Measurements from ENCODE around the gene GNAQ.

GNAQ gene

DNA sequence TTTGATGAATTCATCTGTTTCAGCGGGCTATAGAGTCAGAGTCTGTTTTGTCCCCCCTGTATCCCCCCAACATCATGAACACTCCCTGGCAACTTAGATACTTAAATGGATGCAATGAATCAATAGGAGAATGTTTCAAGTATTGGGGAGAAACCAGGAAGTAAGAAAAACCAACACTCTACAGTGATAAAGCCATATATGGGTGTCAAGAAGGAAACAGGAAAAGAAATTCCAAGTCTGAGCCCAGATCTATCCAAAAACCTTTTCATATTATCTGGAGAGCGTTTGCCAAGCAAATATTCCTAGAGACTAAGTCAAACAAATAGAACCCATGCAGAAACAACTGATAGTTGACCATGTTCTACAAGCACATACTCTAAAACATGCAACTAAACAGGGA is 2.3 kb upstream of the GNAQ start:
- DNase-seq (ENCODE audit: low read depth): no peak
- no peak overlapping the region for H3K4me3 ChIP-seq (ENCODE audit: low read depth, low read length)
- TF ChIP-seq POLR2A (IDR thresholded peaks at IDR 0.05; ENCODE audit: extremely low read depth, insufficient read length): no peak
- no peak for TF ChIP-seq MAX (IDR thresholded peaks at IDR 0.05; ENCODE audit: low read depth, low read length)
- no peak for TF ChIP-seq CTCF (IDR thresholded peaks at IDR 0.05; ENCODE audit: low read depth, low read length)
- no peak for TF ChIP-seq MYC (IDR thresholded peaks at IDR 0.05; ENCODE audit: low read depth, low read length)

DNA sequence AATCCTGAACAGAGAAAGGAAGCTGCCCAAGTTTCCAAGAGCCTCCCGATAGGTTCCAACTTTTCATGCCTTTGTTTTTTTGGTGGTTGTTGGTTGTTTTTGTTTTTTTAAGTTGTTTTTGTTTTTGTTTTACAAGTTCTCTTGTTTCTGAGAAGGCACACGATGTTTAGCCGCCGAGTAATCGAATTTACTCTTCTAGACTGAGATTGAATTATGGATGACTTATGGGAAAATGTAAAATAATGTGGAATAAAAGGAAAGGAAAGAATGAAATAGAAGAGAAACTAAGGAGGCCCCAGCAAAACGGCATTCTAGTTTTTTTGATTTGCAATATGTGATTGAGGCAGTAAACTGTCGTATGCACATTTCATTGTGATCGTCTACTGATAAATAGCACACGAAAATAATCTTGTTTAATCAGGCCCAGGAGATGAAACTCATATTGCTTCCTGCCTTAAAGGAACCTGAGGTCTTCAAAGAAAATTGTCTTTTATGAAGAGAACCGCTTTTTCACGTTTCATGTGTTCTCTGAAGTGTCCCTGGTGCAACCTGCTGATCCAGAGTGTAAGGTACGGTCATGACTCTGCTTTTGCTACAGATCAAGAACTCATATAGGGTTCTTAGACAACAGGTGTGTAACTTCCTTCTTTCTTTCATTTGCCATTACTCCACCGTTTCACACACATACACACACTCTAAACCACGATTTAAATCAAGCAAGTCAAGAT is 1.3 kb upstream of the GNAQ start:
- DNase-seq (ENCODE audit: low read depth): peak; percentile 30
- TF ChIP-seq POLR2A (IDR thresholded peaks at IDR 0.05; ENCODE audit: extremely low read depth, insufficient read length): no peak
- no peak for TF ChIP-seq MYC (IDR thresholded peaks at IDR 0.05; ENCODE audit: low read depth, low read length)
- no peak for TF ChIP-seq CTCF (IDR thresholded peaks at IDR 0.05; ENCODE audit: low read depth, low read length)
- TF ChIP-seq MAX (IDR thresholded peaks at IDR 0.05; ENCODE audit: low read depth, low read length): no peak
- H3K4me3 ChIP-seq (ENCODE audit: low read depth, low read length): peak overlapping the region; percentile 74

- H3K4me3 ChIP-seq (ENCODE audit: low read depth, low read length): peak overlapping the region; percentile 74
- peak; percentile 96 for DNase-seq (ENCODE audit: low read depth)
Observed at GRCh38 chr9:78031893-78032729, 500 bp upstream of the GNAQ start.

GRCh38 chr9:78030553-78031443 is 813 bp downstream of the GNAQ start:
- DNase-seq (ENCODE audit: low read depth): peak; percentile 74
- H3K4me3 ChIP-seq (ENCODE audit: low read depth, low read length): peak overlapping the region; percentile 84
- peak; percentile 43; the same call in 1 of the 2 replicates for TF ChIP-seq MAX (IDR thresholded peaks at IDR 0.05; ENCODE audit: low read depth, low read length)
- TF ChIP-seq POLR2A (IDR thresholded peaks at IDR 0.05; ENCODE audit: extremely low read depth, insufficient read length): no peak

More at GRCh38 chr9:78031893-78032729, 500 bp upstream of the GNAQ start:
- no peak; the same call in 1 of the 2 replicates for TF ChIP-seq MYC (IDR thresholded peaks at IDR 0.05; ENCODE audit: low read depth, low read length)
- TF ChIP-seq MAX (IDR thresholded peaks at IDR 0.05; ENCODE audit: low read depth, low read length): no peak; the same call in 1 of the 2 replicates
- peak; percentile 48 for TF ChIP-seq POLR2A (IDR thresholded peaks at IDR 0.05; ENCODE audit: extremely low read depth, insufficient read length)

DNA sequence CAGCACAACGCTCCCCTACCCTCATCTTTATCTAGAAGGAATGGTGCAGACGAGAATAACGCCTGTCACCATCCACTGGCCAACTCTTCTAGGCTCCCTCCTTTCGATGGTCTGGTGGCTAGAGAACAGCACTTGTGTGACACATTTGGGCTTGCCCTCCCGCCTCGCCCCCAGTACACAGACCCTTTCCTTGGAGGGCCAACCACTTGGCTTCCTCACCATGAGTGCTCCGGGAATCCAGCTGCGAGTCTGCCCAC is 1.4 kb downstream of the GNAQ start:
- TF ChIP-seq MAX (IDR thresholded peaks at IDR 0.05; ENCODE audit: low read depth, low read length) (no peak), CTCF (IDR thresholded peaks at IDR 0.05; ENCODE audit: low read depth, low read length) (no peak), POLR2A (IDR thresholded peaks at IDR 0.05; ENCODE audit: extremely low read depth, insufficient read length) (no peak)
- peak; percentile 74 for DNase-seq (ENCODE audit: low read depth)
- H3K4me3 ChIP-seq (ENCODE audit: low read depth, low read length): peak overlapping the region; percentile 84

- peak overlapping the region; percentile 84 for H3K4me3 ChIP-seq (ENCODE audit: low read depth, low read length)
- TF ChIP-seq CTCF (IDR thresholded peaks at IDR 0.05; ENCODE audit: low read depth, low read length) (no peak), POLR2A (IDR thresholded peaks at IDR 0.05; ENCODE audit: extremely low read depth, insufficient read length) (no peak), MYC (IDR thresholded peaks at IDR 0.05; ENCODE audit: low read depth, low read length) (no peak)
- DNase-seq (ENCODE audit: low read depth): peak; percentile 46
Observed at GRCh38 chr9:78029551-78030295, 1.9 kb downstream of the GNAQ start.
